ENCODE results near the gene RYR3. TPM values are rescaled to one million over a fixed set of nuclear protein-coding genes. Genes with fewer than 3 reads are reported as not detected.

The RYR3 gene
- total and polyA plus RNA-seq, 4 donors, result 0.88 to 23.1 (median 13.8) TPM

DNA sequence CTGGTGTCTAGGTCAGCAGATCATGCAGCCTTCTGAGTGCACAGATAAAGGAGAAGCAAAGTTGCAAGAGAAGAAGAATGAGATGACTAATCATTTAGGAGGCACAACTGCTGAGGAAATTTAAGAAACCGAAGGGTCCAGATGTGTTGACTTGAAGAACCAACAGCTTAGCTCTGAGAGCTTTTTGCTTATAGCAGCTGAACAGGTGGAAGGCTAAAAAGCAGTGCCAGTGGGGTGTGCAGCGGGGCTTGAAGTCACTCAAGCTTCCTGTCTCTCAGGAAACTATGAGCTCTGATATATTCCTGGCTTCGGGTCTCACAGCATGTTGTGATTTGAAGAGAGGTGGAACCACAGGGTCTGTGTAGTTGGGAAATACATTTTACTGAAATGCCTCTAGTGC is 305.7 kb downstream of the RYR3 start:
- 51 to 62% methylated on average over 3 of the region's 3 CpGs for WGBS, 2 donors
- no peak overlapping the region for H3K4me3 ChIP-seq (ENCODE audit: low read length in 2 of 2)
- no peaks in the 10 kb centered on the region for H3K27me3 ChIP-seq (ENCODE audit: control insufficient read depth in 1 of 2, insufficient read depth in 2 of 2, low read length in 1 of 2)
- no peaks in the 10 kb centered on the region for H3K4me1 ChIP-seq (ENCODE audit: control insufficient read depth in 1 of 2, insufficient read depth in 2 of 2, low read length in 2 of 2)
- H3K36me3 ChIP-seq (ENCODE audit: control insufficient read depth in 1 of 2, insufficient read depth in 2 of 2, low read length in 1 of 2), result no peaks in the 10 kb centered on the region
- intact Hi-C loops (cut with DNase I), result loop anchor here in 1 of 2 donors (10.0 kb wide), 1 partner anchor 82 kb away; no protein-coding TSS in a partner anchor
- DNase-seq (no peak), ATAC-seq (ENCODE audit: low FRiP score) (no peak)
- H3K9me3 ChIP-seq (ENCODE audit: control insufficient read depth, low read length), result no peaks in the 10 kb centered on the region
- no peak overlapping the region for H3K27ac ChIP-seq (ENCODE audit: low read depth in 1 of 2, low read length in 2 of 2)

DNA sequence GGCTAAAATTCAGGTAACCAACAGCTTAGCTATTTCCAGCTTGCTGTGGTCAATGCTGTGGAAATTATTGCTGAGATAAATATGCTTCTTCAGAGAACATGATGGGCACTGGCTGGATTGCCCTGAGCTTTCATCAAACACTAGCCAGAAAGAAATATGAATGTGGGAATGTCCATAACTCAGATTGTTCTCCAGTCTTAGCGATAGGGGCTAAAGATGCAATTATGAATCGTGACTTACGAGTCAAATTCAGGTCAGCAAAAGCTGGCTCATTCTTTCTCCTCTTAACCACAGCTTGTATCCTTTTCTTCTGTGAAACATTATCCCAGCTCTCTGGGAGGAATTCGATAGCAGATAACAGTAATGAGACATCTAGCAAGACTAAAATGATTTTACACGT is 307.6 kb downstream of the RYR3 start:
- no peak overlapping the region for H3K27ac ChIP-seq (ENCODE audit: low read depth in 1 of 2, low read length in 2 of 2)
- no peaks in the 10 kb centered on the region for H3K4me1 ChIP-seq (ENCODE audit: control insufficient read depth in 1 of 2, insufficient read depth in 2 of 2, low read length in 2 of 2)
- WGBS, 2 donors, result 65 to 70% methylated on average over 5 of the region's 5 CpGs
- no peak overlapping the region for H3K4me3 ChIP-seq (ENCODE audit: low read length in 2 of 2)
- ATAC-seq (ENCODE audit: low FRiP score) (no peak), DNase-seq (no peak)
- no peaks in the 10 kb centered on the region for H3K27me3 ChIP-seq (ENCODE audit: control insufficient read depth in 1 of 2, insufficient read depth in 2 of 2, low read length in 1 of 2)
- no peaks in the 10 kb centered on the region for H3K36me3 ChIP-seq (ENCODE audit: control insufficient read depth in 1 of 2, insufficient read depth in 2 of 2, low read length in 1 of 2)
- intact Hi-C loops (cut with DNase I), result loop anchor here in 1 of 2 donors (10.0 kb wide), 1 partner anchor 84 kb away; no protein-coding TSS in a partner anchor
- no peaks in the 10 kb centered on the region for H3K9me3 ChIP-seq (ENCODE audit: control insufficient read depth, low read length)

DNA sequence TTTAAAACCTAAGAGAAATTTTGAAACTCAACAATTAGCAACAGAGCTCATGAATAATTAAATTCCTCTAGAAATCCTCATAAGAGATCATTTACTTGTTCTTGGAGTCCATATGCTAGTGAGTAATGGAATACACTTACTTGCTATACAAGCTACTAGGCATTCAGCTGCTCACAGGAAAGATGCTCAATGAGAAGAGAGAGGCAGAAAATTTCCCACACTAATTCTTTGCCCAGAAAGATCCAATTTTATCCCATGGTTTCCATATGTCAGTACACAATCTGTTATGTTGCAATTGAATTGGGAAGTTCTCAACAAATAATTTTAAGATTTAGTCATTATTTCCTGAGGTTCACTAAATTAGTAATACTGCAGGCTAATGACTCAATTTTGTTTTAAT is 310.4 kb downstream of the RYR3 start:
- Histone ChIP-seq H3K9me3 (ENCODE audit: control insufficient read depth, low read length) (no peaks in the 10 kb centered on the region), H3K27ac (ENCODE audit: low read depth in 1 of 2, low read length in 2 of 2) (no peak overlapping the region), H3K4me3 (ENCODE audit: low read length in 2 of 2) (no peak overlapping the region), H3K27me3 (ENCODE audit: control insufficient read depth in 1 of 2, insufficient read depth in 2 of 2, low read length in 1 of 2) (no peaks in the 10 kb centered on the region), H3K4me1 (ENCODE audit: control insufficient read depth in 1 of 2, insufficient read depth in 2 of 2, low read length in 2 of 2) (no peaks in the 10 kb centered on the region), H3K36me3 (ENCODE audit: control insufficient read depth in 1 of 2, insufficient read depth in 2 of 2, low read length in 1 of 2) (no peaks in the 10 kb centered on the region)
- DNase-seq, result no peak
- ATAC-seq (ENCODE audit: low FRiP score), result no peak
- intact Hi-C loops (cut with DNase I), result no loop called here

DNA sequence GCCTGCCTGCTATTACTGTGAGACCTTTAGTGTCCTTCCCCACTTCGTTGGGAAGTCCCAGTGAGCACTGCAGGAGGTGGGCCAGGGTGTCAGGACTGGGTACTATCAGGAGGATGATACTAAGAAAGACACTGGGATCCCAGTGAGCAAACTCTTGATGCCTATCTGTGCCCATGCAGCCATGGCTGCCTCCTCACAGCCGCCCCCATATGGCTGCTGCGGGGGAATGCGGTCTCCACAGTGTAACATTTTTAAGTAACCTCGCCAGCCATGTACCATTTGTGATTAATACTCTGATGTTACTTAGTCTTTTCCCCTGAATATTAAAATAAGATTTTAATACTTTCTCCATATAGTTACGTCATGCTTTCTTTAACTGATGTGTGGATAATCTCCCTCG is 312.2 kb downstream of the RYR3 start:
- H3K9me3 ChIP-seq (ENCODE audit: control insufficient read depth, low read length), result no peaks in the 10 kb centered on the region
- intact Hi-C loops (cut with DNase I), result no loop called here

DNA sequence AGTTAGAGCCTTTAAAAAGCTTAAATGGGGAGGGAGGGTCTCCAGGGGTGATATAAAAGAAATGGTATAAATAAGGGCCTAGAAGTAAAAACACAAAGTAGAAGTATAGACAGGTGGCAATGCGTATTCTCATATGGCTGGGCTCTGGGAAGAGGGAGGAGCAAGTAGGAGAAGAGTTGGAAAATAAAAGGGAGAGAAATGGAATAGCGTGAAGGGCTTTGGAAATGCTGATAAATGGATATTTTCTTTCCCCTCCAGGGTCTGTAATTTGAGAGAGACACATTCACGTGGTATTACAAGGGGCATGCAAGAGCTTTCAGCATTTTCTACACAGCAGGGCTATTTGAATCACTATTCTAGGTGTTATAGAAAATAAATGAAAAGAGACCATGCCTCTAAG is 313.7 kb downstream of the RYR3 start:
- no peaks in the 10 kb centered on the region for H3K9me3 ChIP-seq (ENCODE audit: control insufficient read depth, low read length)
- H3K4me1 ChIP-seq (ENCODE audit: control insufficient read depth in 1 of 2, insufficient read depth in 2 of 2, low read length in 2 of 2), result no peaks in the 10 kb centered on the region
- 50 to 56% methylated on average over 3 of the region's 3 CpGs for WGBS, 2 donors
- DNase-seq, result no peak
- ATAC-seq (ENCODE audit: low FRiP score), result no peak
- no peaks in the 10 kb centered on the region for H3K36me3 ChIP-seq (ENCODE audit: control insufficient read depth in 1 of 2, insufficient read depth in 2 of 2, low read length in 1 of 2)
- no peak overlapping the region for H3K4me3 ChIP-seq (ENCODE audit: low read length in 2 of 2)
- no peak overlapping the region for H3K27ac ChIP-seq (ENCODE audit: low read depth in 1 of 2, low read length in 2 of 2)
- intact Hi-C loops (cut with DNase I), result no loop called here
- no peaks in the 10 kb centered on the region for H3K27me3 ChIP-seq (ENCODE audit: control insufficient read depth in 1 of 2, insufficient read depth in 2 of 2, low read length in 1 of 2)

More for the DNA sequence above, 312.2 kb downstream of the RYR3 start:
- Histone ChIP-seq H3K36me3 (ENCODE audit: control insufficient read depth in 1 of 2, insufficient read depth in 2 of 2, low read length in 1 of 2) (no peaks in the 10 kb centered on the region), H3K27me3 (ENCODE audit: control insufficient read depth in 1 of 2, insufficient read depth in 2 of 2, low read length in 1 of 2) (no peaks in the 10 kb centered on the region), H3K4me1 (ENCODE audit: control insufficient read depth in 1 of 2, insufficient read depth in 2 of 2, low read length in 2 of 2) (no peaks in the 10 kb centered on the region), H3K4me3 (ENCODE audit: low read length in 2 of 2) (no peak overlapping the region), H3K27ac (ENCODE audit: low read depth in 1 of 2, low read length in 2 of 2) (no peak overlapping the region)
- 87 to 92% methylated on average over 7 of the region's 7 CpGs for WGBS, 2 donors
- ATAC-seq (ENCODE audit: low FRiP score) (no peak), DNase-seq (no peak)

DNA sequence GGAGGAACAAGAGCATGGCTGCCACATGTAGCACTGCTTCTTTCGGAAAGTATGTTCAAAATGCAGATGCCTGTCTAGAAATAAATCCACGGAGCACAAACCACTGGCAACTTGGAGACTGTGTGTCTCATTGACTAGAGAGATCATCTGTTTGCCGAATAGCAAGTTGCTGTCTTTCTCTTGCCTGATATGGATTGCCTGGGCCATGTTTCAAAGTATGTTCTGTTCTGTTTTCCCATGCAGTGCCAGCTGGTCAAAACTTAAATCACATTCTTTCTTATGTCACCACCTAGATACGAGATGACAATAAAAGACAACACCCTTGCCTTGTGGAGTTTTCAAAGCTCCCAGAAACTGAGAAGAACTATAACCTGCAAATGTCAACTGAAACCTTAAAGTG is 318.9 kb downstream of the RYR3 start:
- Histone ChIP-seq H3K27me3 (ENCODE audit: control insufficient read depth in 1 of 2, insufficient read depth in 2 of 2, low read length in 1 of 2) (no peaks in the 10 kb centered on the region), H3K36me3 (ENCODE audit: control insufficient read depth in 1 of 2, insufficient read depth in 2 of 2, low read length in 1 of 2) (peaks cover 0 to 13% of the 10 kb centered on the region in 2 donors), H3K4me3 (ENCODE audit: low read length in 2 of 2) (no peak overlapping the region), H3K27ac (ENCODE audit: low read depth in 1 of 2, low read length in 2 of 2) (no peak overlapping the region), H3K4me1 (ENCODE audit: control insufficient read depth in 1 of 2, insufficient read depth in 2 of 2, low read length in 2 of 2) (no peaks in the 10 kb centered on the region), H3K9me3 (ENCODE audit: control insufficient read depth, low read length) (no peaks in the 10 kb centered on the region)
- DNase-seq (no peak), ATAC-seq (ENCODE audit: low FRiP score) (no peak)
- 27 to 42% methylated on average over 4 of the region's 4 CpGs for WGBS, 2 donors
- intact Hi-C loops (cut with DNase I), result loop anchor here in 1 of 2 donors (10.0 kb wide), 1 partner anchor 245 kb away; no protein-coding TSS in a partner anchor

DNA sequence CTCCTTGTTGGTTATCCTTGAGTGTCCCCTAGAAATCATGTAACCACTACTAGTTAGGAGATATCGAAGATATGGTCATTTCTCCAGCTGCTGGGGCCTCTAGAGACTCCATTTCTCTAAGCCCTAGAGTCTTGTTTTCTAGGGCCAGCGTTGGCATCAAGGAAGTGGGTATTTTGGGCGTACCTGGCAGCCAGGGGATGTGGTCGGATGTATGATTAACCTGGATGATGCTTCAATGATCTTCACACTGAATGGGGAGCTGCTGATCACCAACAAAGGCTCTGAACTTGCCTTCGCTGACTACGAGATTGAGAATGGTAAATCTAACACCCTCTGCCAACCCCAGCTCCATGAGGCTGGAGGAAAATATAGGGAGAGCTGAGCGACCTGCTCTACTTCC is 325.5 kb downstream of the RYR3 start:
- H3K4me1 ChIP-seq (ENCODE audit: control insufficient read depth in 1 of 2, insufficient read depth in 2 of 2, low read length in 2 of 2), result no peaks in the 10 kb centered on the region
- WGBS, 2 donors, result 81 to 88% methylated on average over 7 of the region's 7 CpGs
- H3K27me3 ChIP-seq (ENCODE audit: control insufficient read depth in 1 of 2, insufficient read depth in 2 of 2, low read length in 1 of 2), result no peaks in the 10 kb centered on the region
- DNase-seq, result no peak
- no peak overlapping the region for H3K4me3 ChIP-seq (ENCODE audit: low read length in 2 of 2)
- H3K27ac ChIP-seq (ENCODE audit: low read depth in 1 of 2, low read length in 2 of 2), result no peak overlapping the region
- peaks cover 0 to 14% of the 10 kb centered on the region in 2 donors for H3K36me3 ChIP-seq (ENCODE audit: control insufficient read depth in 1 of 2, insufficient read depth in 2 of 2, low read length in 1 of 2)
- ATAC-seq (ENCODE audit: low FRiP score), result no peak
- intact Hi-C loops (cut with DNase I), result loop anchor here in 1 of 2 donors (10.0 kb wide), 1 partner anchor 251 kb away; no protein-coding TSS in a partner anchor
- H3K9me3 ChIP-seq (ENCODE audit: control insufficient read depth, low read length), result no peaks in the 10 kb centered on the region

DNA sequence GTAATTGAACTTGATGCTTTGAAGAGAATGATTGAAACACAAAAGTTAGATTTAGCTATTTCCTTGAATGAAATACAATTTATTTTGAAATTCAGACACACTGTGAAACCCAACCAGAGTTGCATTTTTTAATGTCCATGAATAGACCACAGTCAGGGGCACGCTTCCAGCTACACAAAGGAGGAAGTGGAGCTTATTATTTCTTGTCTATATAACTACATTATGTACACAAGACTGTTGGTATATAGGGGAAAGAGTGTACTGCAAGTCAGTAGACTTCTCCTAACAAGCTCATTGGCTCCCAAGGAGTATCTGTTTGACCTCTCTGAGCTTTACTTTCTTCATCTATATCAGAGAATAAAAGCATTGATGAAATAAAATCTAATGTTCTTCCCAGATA is 326.2 kb downstream of the RYR3 start:
- intact Hi-C loops (cut with DNase I), result loop anchor here in 1 of 2 donors (10.0 kb wide), 1 partner anchor 252 kb away; no protein-coding TSS in a partner anchor
- Histone ChIP-seq H3K27ac (ENCODE audit: low read depth in 1 of 2, low read length in 2 of 2) (no peak overlapping the region), H3K4me1 (ENCODE audit: control insufficient read depth in 1 of 2, insufficient read depth in 2 of 2, low read length in 2 of 2) (no peaks in the 10 kb centered on the region), H3K4me3 (ENCODE audit: low read length in 2 of 2) (no peak overlapping the region), H3K36me3 (ENCODE audit: control insufficient read depth in 1 of 2, insufficient read depth in 2 of 2, low read length in 1 of 2) (peaks cover 0 to 10% of the 10 kb centered on the region in 2 donors), H3K27me3 (ENCODE audit: control insufficient read depth in 1 of 2, insufficient read depth in 2 of 2, low read length in 1 of 2) (no peaks in the 10 kb centered on the region), H3K9me3 (ENCODE audit: control insufficient read depth, low read length) (no peaks in the 10 kb centered on the region)
- no peak for DNase-seq
- ATAC-seq (ENCODE audit: low FRiP score), result no peak
- WGBS, 2 donors, result 35 to 58% methylated on average over 1 of the region's 1 CpG

DNA sequence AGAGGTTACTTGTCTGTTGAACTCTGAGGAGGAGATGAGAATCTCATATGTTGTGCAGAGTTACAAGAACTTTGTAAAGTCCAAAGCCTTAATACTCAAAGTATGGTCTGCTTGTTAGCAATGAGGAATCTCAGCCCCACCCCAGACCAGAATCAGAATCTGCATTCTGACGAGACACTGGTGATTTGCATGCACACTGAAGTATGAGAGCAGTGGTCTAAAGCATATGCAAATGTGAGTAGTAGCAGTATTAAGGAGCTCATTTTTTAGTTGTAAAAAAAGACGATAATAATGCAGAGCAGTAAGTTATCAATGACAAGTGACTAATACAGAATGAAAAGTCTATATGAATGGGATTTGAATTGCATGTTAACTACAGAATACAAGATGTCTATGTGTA is 327.7 kb downstream of the RYR3 start:
- H3K4me1 ChIP-seq (ENCODE audit: control insufficient read depth in 1 of 2, insufficient read depth in 2 of 2, low read length in 2 of 2), result no peaks in the 10 kb centered on the region
- no peak overlapping the region for H3K4me3 ChIP-seq (ENCODE audit: low read length in 2 of 2)
- DNase-seq (no peak), ATAC-seq (ENCODE audit: low FRiP score) (no peak)
- no peaks in the 10 kb centered on the region for H3K9me3 ChIP-seq (ENCODE audit: control insufficient read depth, low read length)
- peaks cover 0 to 8% of the 10 kb centered on the region in 2 donors for H3K36me3 ChIP-seq (ENCODE audit: control insufficient read depth in 1 of 2, insufficient read depth in 2 of 2, low read length in 1 of 2)
- no peak overlapping the region for H3K27ac ChIP-seq (ENCODE audit: low read depth in 1 of 2, low read length in 2 of 2)
- no peaks in the 10 kb centered on the region for H3K27me3 ChIP-seq (ENCODE audit: control insufficient read depth in 1 of 2, insufficient read depth in 2 of 2, low read length in 1 of 2)
- WGBS, 2 donors, result 88 to 90% methylated on average over 2 of the region's 2 CpGs
- intact Hi-C loops (cut with DNase I), result loop anchor here in 1 of 2 donors (10.0 kb wide), 1 partner anchor 254 kb away; no protein-coding TSS in a partner anchor

Measured in aorta (tissue), 5 donors.